Vagina (tissue), 2 donors: Measurements from ENCODE around the gene GABBR1. TPM values are rescaled to one million over a fixed set of nuclear protein-coding genes. Genes with fewer than 3 reads are reported as not detected.

Source experiments
- DNase-seq, 2 donors: peaks; one replicate each; pipeline ENCODE4 v3.0.0-alpha.2; 2017; ENCODE audit errors: extremely low spot score in 2 of 2
- H3K27ac ChIP-seq: fragments of 200-600 bp; sonication (generic); one replicate; pipeline ENCODE4 v1.5.1; 2019
- H3K27me3 ChIP-seq: fragments of 200-600 bp; sonication (generic); one replicate; pipeline ENCODE4 v1.5.1; 2019
- H3K36me3 ChIP-seq, 2 donors: fragments of 200-600 bp; sonication (generic); one replicate each; pipeline ENCODE4 v1.5.1; 2017 to 2019
- H3K4me1 ChIP-seq: fragments of 200-600 bp; sonication (generic); one replicate; pipeline ENCODE4 v1.5.1; 2019
- H3K4me3 ChIP-seq, 2 donors: fragments of 200-600 bp; sonication (generic); 1 replicate in 1 of 2; 2 replicates in 1 of 2; pipeline ENCODE4 v1.5.1; 2016 to 2019
- H3K9me3 ChIP-seq: fragments of 200-600 bp; sonication (generic); one replicate; pipeline ENCODE4 v1.5.1; 2019
- CTCF ChIP-seq, 3 experiments: fragments of 450-650 bp in 2 of 3; fragments of 200-600 bp in 1 of 3; sonication (generic) in 1 of 3; IDR thresholded peaks; one replicate each; pipeline ENCODE4 v1.5.1; 2017 to 2019; ENCODE audit warnings: antibody characterized with exemption in 3 of 3, mild to moderate bottlenecking in 2 of 3, moderate library complexity in 2 of 3
- POLR2A ChIP-seq, 2 donors: fragments of 450-650 bp; IDR thresholded peaks; one replicate each; pipeline ENCODE4 v1.6.1; 2017; ENCODE audit warnings: antibody characterized with exemption in 2 of 2, mild to moderate bottlenecking in 2 of 2, moderate library complexity in 2 of 2
- POLR2AphosphoS5 ChIP-seq, 2 donors: sonication (generic); formaldehyde crosslinking; IDR thresholded peaks; one replicate each; pipeline ENCODE4 v1.9.0; 2017; ENCODE audit warnings: antibody characterized with exemption in 2 of 2, mild to moderate bottlenecking in 2 of 2, low read depth in 1 of 2; ENCODE audit not compliant: insufficient read depth in 1 of 2
- intact Hi-C: fragments of 100-400 bp; cut with DNase I; formaldehyde crosslinking; loops from one replicate; pipeline ENCODE4 v1.15.1; 2023
- total RNA-seq: library from RNA; depleted of rRNA; stranded (reverse); fragments of >200 nt; gene quantifications from one replicate; pipeline ENCODE4 v1.2.3, GENCODE V29; 2016

GABBR1 gene
- total RNA-seq, 1 donor from 2014 or later, result 58.4 TPM

GRCh38 chr6:29590218-29590808 lies 42.7 kb downstream of the GABBR1 start:
- DNase-seq, result no peak
- intact Hi-C loops, result no loop called here
- no peaks in the 10 kb centered on the region for H3K9me3 ChIP-seq
- H3K27ac ChIP-seq, result no peak overlapping the region
- H3K36me3 ChIP-seq, result no peaks in the 10 kb centered on the region
- no peak for TF ChIP-seq POLR2AphosphoS5 (IDR thresholded peaks at IDR 0.05; ENCODE audit: insufficient read depth in 1 of 2, low read depth in 1 of 2)
- TF ChIP-seq CTCF (IDR thresholded peaks at IDR 0.05), result no peak
- TF ChIP-seq POLR2A (IDR thresholded peaks at IDR 0.05), result no peak
- H3K4me3 ChIP-seq, result no peak overlapping the region
- no peaks in the 10 kb centered on the region for H3K27me3 ChIP-seq
- no peaks in the 10 kb centered on the region for H3K4me1 ChIP-seq

- H3K36me3 ChIP-seq, result no peaks in the 10 kb centered on the region
- H3K27me3 ChIP-seq, result no peaks in the 10 kb centered on the region
- intact Hi-C loops, result no loop called here
- no peak overlapping the region for H3K27ac ChIP-seq
- peak; percentile 74 to 87 (median 80) for TF ChIP-seq CTCF (IDR thresholded peaks at IDR 0.05)
- no peak for TF ChIP-seq POLR2AphosphoS5 (IDR thresholded peaks at IDR 0.05; ENCODE audit: insufficient read depth in 1 of 2, low read depth in 1 of 2)
- no peak for TF ChIP-seq POLR2A (IDR thresholded peaks at IDR 0.05)
- no peaks in the 10 kb centered on the region for H3K4me1 ChIP-seq
- no peaks in the 10 kb centered on the region for H3K9me3 ChIP-seq
- H3K4me3 ChIP-seq, result no peak overlapping the region
- no peak for DNase-seq
Measured at GRCh38 chr6:29589423-29590048, 43.4 kb downstream of the GABBR1 start.

GRCh38 chr6:29584821-29585220 lies 48.2 kb downstream of the GABBR1 start, which contains the start of gene OR2H2:
Gene OR2H2, plus strand, starts transcription at chr6:29585121. Its CDS starts 2,824 bp downstream, at chr6:29587945.
- intact Hi-C loops, result no loop called here

GRCh38 chr6:29577544-29577943 lies 55.4 kb downstream of the GABBR1 start:
- H3K4me3 ChIP-seq, result no peak overlapping the region
- no peaks in the 10 kb centered on the region for H3K36me3 ChIP-seq
- H3K4me1 ChIP-seq, result no peaks in the 10 kb centered on the region
- no peak for DNase-seq
- intact Hi-C loops, result no loop called here
- no peaks in the 10 kb centered on the region for H3K9me3 ChIP-seq
- no peak overlapping the region for H3K27ac ChIP-seq
- no peaks in the 10 kb centered on the region for H3K27me3 ChIP-seq
- TF ChIP-seq CTCF (IDR thresholded peaks at IDR 0.05) (no peak), POLR2A (IDR thresholded peaks at IDR 0.05) (no peak), POLR2AphosphoS5 (IDR thresholded peaks at IDR 0.05; ENCODE audit: insufficient read depth in 1 of 2, low read depth in 1 of 2) (no peak)

More at GRCh38 chr6:29584821-29585220, 48.2 kb downstream of the GABBR1 start, which contains the start of gene OR2H2:
- DNase-seq, result no peak
- H3K4me1 ChIP-seq, result no peaks in the 10 kb centered on the region
- no peaks in the 10 kb centered on the region for H3K27me3 ChIP-seq
- no peaks in the 10 kb centered on the region for H3K36me3 ChIP-seq
- TF ChIP-seq POLR2A (IDR thresholded peaks at IDR 0.05), result no peak
- TF ChIP-seq CTCF (IDR thresholded peaks at IDR 0.05), result no peak
- TF ChIP-seq POLR2AphosphoS5 (IDR thresholded peaks at IDR 0.05; ENCODE audit: insufficient read depth in 1 of 2, low read depth in 1 of 2), result no peak
- no peaks in the 10 kb centered on the region for H3K9me3 ChIP-seq
- H3K27ac ChIP-seq, result no peak within 1 kb of the TSS
- H3K4me3 ChIP-seq, result no peak within 1 kb of the TSS

GRCh38 chr6:29576056-29576455 lies 56.9 kb downstream of the GABBR1 start:
- no peak for DNase-seq
- Histone ChIP-seq H3K4me3 (no peak overlapping the region), H3K36me3 (no peaks in the 10 kb centered on the region), H3K4me1 (no peaks in the 10 kb centered on the region), H3K27ac (no peak overlapping the region), H3K9me3 (no peaks in the 10 kb centered on the region), H3K27me3 (no peaks in the 10 kb centered on the region)
- intact Hi-C loops, result no loop called here
- TF ChIP-seq CTCF (IDR thresholded peaks at IDR 0.05), result no peak
- TF ChIP-seq POLR2A (IDR thresholded peaks at IDR 0.05), result no peak
- no peak for TF ChIP-seq POLR2AphosphoS5 (IDR thresholded peaks at IDR 0.05; ENCODE audit: insufficient read depth in 1 of 2, low read depth in 1 of 2)
